Astrocyte (in vitro differentiated cells and primary cell): Measurements from ENCODE around the gene PIK3CD.

ENCODE experiments used
- EZH2 ChIP-seq: IDR thresholded peaks from 2 replicates; pipeline ENCODE4 v1.6.1; 2012; ENCODE audit warnings: mild to moderate bottlenecking, low read length, inconsistent platforms; ENCODE audit not compliant: insufficient read depth
- TF ChIP-seq, protein P1 (sequence below): IDR thresholded peaks from 2 replicates; pipeline ENCODE4 v1.5.1; 2011; ENCODE audit warnings: low read depth, mild to moderate bottlenecking, inconsistent platforms, low read length, moderate library complexity; ENCODE audit not compliant: insufficient read depth

DNA sequence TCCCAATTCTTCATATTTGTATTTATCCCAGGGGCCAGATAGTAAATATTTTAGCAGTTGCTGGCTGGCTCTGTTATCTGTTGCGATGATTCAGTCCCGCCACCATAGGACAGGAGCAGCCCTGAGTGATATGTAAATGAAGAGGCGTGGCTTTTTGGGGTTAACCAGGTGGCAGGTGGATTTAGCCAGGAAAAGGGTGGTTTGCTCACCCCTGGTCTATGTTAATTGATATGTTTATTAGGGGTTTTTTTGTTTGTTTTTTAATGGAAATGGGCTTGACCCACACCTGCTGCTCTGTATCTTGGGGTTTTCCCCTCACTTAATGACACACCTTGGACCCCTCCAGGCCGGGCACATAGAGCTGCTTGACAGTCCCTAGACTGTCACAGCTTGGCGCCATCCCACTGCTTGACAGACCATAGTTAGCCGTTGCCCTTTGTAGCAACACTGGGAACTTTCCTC, 62.8 kb downstream of the PIK3CD start:
- no peak for TF ChIP-seq EZH2
- TF ChIP-seq, protein P1, sequence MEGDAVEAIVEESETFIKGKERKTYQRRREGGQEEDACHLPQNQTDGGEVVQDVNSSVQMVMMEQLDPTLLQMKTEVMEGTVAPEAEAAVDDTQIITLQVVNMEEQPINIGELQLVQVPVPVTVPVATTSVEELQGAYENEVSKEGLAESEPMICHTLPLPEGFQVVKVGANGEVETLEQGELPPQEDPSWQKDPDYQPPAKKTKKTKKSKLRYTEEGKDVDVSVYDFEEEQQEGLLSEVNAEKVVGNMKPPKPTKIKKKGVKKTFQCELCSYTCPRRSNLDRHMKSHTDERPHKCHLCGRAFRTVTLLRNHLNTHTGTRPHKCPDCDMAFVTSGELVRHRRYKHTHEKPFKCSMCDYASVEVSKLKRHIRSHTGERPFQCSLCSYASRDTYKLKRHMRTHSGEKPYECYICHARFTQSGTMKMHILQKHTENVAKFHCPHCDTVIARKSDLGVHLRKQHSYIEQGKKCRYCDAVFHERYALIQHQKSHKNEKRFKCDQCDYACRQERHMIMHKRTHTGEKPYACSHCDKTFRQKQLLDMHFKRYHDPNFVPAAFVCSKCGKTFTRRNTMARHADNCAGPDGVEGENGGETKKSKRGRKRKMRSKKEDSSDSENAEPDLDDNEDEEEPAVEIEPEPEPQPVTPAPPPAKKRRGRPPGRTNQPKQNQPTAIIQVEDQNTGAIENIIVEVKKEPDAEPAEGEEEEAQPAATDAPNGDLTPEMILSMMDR, result no peak
